Raji (cell line): Measurements from ENCODE around the gene ERICH6B.

Experiments
- POLR2A ChIP-seq: IDR thresholded peaks from 2 replicates; pipeline ENCODE4 v1.6.1; 2011; ENCODE audit warnings: low read depth, low read length, control low read depth; ENCODE audit not compliant: insufficient read depth

The ERICH6B gene

DNA sequence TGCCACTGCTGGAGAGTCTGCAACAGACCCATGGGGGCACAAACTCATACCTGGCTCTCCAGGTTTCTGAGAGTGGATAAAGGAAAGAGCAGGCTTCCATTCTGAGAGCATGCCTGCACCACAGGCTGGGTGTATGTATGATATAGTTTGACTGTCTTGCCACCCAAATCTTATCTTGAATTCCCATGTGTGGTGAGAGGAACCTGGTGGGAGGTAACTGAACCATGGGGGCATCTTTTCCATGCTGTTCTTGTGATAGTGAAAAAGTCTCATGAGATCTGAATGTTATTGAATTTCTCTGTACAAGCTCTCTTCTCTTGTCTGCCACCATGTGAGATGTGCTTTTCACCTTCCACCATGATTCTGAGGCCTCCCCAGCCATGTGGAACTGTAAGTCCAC, 50.2 kb downstream of the ERICH6B start:
- TF ChIP-seq POLR2A = no peak

- no peak for TF ChIP-seq POLR2A
Measured at GRCh38 chr13:45564133-45564776, 51.3 kb downstream of the ERICH6B start.

DNA sequence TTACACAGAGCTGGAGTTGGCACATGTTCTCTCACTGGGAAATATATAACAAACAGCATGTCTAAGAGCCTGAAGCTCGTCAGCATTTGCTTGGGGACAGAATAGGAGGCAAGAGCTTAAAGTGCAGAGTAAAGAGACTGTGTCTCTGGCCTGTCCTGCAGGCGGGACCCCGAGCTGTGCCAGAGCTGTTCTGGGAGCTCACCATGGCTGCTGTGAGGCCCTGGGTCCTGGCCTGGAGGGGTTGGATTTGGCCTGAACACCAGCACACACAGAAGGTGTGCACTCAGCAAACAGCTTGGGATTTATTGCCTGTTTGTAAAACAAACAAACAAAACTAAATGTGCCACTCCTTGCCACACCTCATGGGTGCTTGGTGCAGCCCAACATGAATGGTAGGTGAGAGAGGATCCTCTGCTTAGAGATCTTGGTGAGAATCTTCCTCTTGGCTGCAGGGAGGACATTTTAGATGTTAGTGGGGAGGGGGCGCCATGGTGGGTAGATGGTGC, 60.9 kb downstream of the ERICH6B start:
- no peak for TF ChIP-seq POLR2A

DNA sequence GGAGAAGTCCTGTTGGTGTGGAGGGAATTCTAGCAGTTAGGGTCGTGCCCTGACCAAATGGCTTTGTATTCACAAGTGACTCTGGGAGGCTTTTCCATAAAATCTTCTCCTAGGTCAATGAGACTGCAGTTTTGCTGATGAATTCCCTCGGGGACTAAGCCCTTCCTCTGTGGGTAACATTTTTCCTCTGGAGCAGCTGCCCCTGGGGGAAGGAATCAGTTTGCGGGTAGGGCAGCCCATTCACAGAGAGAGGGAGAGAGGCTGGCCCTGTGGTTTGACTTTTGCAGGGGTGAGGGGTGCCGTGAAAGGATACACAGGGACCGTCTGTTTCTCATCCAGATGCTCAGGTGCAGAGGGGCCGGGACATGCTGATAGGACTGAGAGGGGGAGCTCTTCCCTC, 67.3 kb downstream of the ERICH6B start:
- TF ChIP-seq POLR2A = no peak

GRCh38 chr13:45546410-45546765, 69.2 kb downstream of the ERICH6B start:
- TF ChIP-seq POLR2A = no peak

DNA sequence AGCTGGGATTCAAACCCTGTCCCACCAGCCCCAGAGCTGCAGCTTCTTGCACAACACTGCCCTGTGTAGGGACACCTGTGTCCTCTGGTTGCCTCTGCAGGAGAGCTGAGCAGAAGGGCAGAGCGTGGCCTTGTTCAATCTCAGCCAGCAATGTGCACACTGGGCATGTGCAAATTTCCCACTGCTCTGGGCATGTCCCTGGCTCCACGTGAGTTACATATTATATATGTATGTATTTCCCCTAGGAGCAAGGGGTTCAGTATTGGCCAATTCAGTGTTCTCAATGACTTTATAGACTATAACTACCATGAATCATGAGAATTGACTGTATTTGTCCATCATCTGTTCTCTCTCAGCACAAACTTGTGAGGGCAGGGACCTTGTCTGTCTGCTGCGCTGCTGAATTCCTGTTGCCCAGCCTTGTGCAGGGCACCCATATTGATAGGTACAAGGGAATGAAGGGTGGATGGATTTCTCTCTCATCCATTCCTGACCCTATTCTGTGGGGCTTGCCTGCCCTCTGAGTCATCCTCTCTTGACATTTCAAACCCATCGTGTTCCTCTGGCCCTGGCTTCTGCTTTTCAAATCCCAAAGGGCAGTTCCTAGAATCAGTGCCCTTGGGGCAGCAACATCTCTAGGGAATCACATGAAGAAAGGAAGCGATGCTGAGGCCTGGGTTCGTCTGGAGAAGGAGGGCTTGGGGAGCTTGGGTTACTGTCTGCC, 69.7 kb downstream of the ERICH6B start:
- TF ChIP-seq POLR2A = no peak

GRCh38 chr13:45544520-45544919, 71.0 kb downstream of the ERICH6B start:
- no peak for TF ChIP-seq POLR2A

GRCh38 chr13:45542878-45543277, 72.7 kb downstream of the ERICH6B start:
- no peak for TF ChIP-seq POLR2A

DNA sequence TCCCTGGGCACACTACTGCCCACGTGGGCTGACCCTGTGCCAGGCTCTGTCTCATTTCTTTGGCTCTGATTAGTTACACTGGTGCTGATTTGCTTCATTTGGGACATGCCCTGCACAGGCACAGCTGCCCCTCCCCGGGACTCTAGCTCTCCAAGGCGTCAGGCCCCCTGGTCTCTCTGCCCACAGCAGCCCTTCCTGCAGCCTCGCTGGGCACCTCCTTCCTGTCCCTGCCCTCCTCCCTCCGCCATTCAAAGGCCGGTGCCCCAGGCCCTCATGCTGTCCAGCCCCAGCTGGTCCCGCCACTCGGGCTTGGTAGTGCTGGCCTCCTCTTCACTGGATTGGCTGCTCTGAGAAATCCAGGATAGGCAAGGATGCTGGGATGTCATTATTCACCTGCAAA, 73.1 kb downstream of the ERICH6B start:
- TF ChIP-seq POLR2A = no peak

GRCh38 chr13:45541806-45542205, 73.7 kb downstream of the ERICH6B start:
- no peak for TF ChIP-seq POLR2A

DNA sequence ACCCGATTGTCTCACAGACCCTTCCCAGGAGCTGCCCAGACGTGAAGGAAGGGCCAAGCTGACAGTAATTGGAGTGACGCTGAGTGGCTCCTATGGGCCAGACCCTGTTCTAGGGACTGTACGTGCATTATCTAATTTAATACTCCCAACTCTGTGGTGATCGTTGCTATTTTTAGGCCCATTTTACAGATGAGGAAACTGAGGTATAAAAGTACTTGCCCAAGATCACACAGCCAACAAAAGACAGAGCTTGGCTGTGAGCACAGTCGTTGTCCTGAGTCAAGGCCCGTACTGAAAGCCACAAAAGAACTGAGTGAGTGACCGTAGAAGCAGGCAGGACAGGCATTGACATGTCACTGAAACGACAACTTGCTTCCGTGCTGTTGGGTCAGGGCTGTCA, 74.7 kb downstream of the ERICH6B start:
- no peak for TF ChIP-seq POLR2A

- TF ChIP-seq POLR2A = no peak
Measured at GRCh38 chr13:45540195-45540594, 75.3 kb downstream of the ERICH6B start.

GRCh38 chr13:45538382-45538781, 77.2 kb downstream of the ERICH6B start:
- TF ChIP-seq POLR2A = no peak

GRCh38 chr13:45537516-45537915, 78.0 kb downstream of the ERICH6B start:
- TF ChIP-seq POLR2A = no peak

GRCh38 chr13:45536224-45536623, 79.3 kb downstream of the ERICH6B start:
- no peak for TF ChIP-seq POLR2A

DNA sequence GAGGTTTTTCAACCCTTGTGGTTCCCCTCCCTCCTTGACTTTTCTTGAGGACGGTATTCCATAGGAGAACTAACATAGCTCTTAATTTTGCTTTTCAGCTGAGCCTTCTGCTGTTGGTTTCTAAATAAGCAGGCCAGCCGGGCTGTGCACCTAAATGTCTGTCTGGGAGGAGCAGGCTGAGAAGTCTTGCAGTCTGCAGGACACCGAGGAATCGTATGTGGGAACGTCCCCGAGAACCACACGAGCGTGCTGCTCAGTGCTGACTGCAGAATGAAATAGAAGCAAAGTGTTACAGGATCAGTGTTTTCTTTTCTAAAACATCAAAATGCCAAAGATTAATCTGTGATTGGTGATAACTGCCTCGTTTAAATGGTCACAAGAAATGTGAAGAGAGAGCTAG, 80.9 kb downstream of the ERICH6B start:
- no peak for TF ChIP-seq POLR2A

DNA sequence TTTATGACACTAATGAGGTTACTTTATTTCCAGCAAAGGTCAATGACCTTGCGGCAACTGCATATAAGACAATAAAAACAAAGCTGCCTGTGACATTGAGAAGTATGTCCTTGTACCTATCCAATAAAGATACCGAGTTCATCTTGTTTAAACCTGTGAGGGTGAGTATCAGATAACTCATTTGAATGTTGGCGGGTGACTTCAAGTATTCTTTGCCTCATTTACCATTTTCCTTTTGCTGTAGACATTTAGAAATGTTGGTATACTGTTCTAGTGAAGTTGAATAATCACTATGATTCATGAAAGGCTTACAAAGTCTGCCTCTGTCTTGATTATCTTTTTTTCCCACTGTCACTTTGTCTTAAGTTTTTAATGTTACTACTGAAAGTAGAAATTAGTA, 85.8 kb downstream of the ERICH6B start:
- TF ChIP-seq POLR2A = no peak
